ENCODE data around the gene MTFMT.

MTFMT gene

GRCh38 chr15:64991536-64992135 lies 37.8 kb downstream of the MTFMT start:
- TF ChIP-seq CTCF (IDR thresholded peaks at IDR 0.05; ENCODE audit: extremely low read depth, missing control alignments) = no peak
- no peak for DNase-seq (ENCODE audit: low spot score)

GRCh38 chr15:64990168-64990470 lies 39.3 kb downstream of the MTFMT start:
- TF ChIP-seq CTCF (IDR thresholded peaks at IDR 0.05; ENCODE audit: extremely low read depth, missing control alignments) = no peak
- DNase-seq (ENCODE audit: low spot score) = no peak

- peak; percentile 97 for DNase-seq (ENCODE audit: low spot score)
- TF ChIP-seq CTCF (IDR thresholded peaks at IDR 0.05; ENCODE audit: extremely low read depth, missing control alignments) = no peak
These were observed 39.8 kb downstream of the MTFMT start, which contains the start of gene SPG21 for GRCh38 chr15:64989416-64990167. Gene SPG21, minus strand, starts transcription at chr15:64989914. Its CDS starts 6,345 bp downstream, at chr15:64983569.

GRCh38 chr15:64987136-64987535 lies 42.3 kb downstream of the MTFMT start:
- DNase-seq (ENCODE audit: low spot score) = no peak
- no peak for TF ChIP-seq CTCF (IDR thresholded peaks at IDR 0.05; ENCODE audit: extremely low read depth, missing control alignments)

- no peak for TF ChIP-seq CTCF (IDR thresholded peaks at IDR 0.05; ENCODE audit: extremely low read depth, missing control alignments)
- DNase-seq (ENCODE audit: low spot score) = no peak
These were observed 43.9 kb downstream of the MTFMT start for GRCh38 chr15:64985366-64986033.

GRCh38 chr15:64982472-64982871 lies 47.0 kb downstream of the MTFMT start:
- no peak for DNase-seq (ENCODE audit: low spot score)
- no peak for TF ChIP-seq CTCF (IDR thresholded peaks at IDR 0.05; ENCODE audit: extremely low read depth, missing control alignments)

- no peak for DNase-seq (ENCODE audit: low spot score)
- TF ChIP-seq CTCF (IDR thresholded peaks at IDR 0.05; ENCODE audit: extremely low read depth, missing control alignments) = no peak
These were observed 47.5 kb downstream of the MTFMT start for GRCh38 chr15:64981812-64982431.
